H7 (cell line): ENCODE measurements around the gene MLANA. TPM values are rescaled to one million over a fixed set of nuclear protein-coding genes. Genes with fewer than 3 reads are reported as not detected.
"Not testable (repeated sequence)": the region's sequence is repeated elsewhere in the genome, so short reads cannot be mapped to it uniquely, and the experiment has no call there.

ENCODE experiments used
- DNase-seq: peaks from one replicate; pipeline ENCODE4 v3.0.0; 2012
- H3K27me3 ChIP-seq: 2 replicates; pipeline ENCODE4 v1.6.0; 2011; ENCODE audit warnings: mild to moderate bottlenecking, low read length; ENCODE audit not compliant: control insufficient read depth, insufficient read depth
- H3K36me3 ChIP-seq: replicated peaks from 2 replicates; pipeline ENCODE4 v1.5.1; 2011; ENCODE audit warnings: low read length; ENCODE audit not compliant: control insufficient read depth, insufficient read depth
- H3K4me3 ChIP-seq: 2 replicates; pipeline ENCODE4 v1.5.1; 2011; ENCODE audit warnings: low read depth, mild to moderate bottlenecking, control low read depth, low read length, moderate library complexity; ENCODE audit not compliant: insufficient read depth
- total RNA-seq: library from RNA; depleted of rRNA; stranded (reverse); fragments of >200 nt; shearing (Covaris generic); gene quantifications from 2 replicates; pipeline ENCODE4 v1.2.3, GENCODE V29; 2014

The MLANA gene
- total RNA-seq, 1 experiment from 2014 or later = not detected

DNA sequence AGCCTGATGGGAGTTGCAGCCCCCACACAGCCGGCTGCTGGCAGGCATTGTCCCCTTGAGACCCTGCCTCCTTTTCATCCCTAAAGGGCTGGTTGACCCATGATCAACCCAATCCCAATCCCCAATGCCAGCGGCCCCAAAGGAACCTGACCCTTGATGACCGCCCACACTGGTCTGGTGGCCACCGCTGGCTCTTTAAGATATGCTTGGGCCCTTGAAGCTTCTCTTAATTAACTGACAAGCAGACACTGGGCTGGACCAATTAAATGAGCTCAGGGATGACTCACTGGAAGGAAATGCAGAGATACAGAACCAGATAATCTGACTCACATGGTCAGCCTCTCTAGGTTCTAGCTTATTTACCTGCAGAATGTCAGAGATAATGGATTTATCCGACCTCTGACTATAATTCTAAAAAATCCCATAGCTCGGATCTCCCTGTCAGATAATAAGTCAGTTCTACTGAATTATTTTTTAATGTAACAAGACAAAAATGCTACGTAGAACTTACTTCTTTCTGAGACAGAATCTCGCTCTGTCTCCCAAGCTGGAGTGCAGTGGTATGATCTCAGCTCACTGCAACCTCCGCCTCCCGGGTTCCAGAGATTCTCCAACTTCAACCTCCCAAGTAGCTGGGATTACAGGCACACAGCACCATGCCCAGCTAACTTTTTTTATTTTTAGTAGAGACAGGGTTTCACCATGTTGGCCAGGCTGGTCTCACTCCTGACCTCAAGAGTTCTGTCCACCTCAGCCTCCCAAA is 11.1 kb upstream of the MLANA start:
- no peak overlapping the region for H3K4me3 ChIP-seq
- no peaks in the 10 kb centered on the region for H3K27me3 ChIP-seq
- no peaks in the 10 kb centered on the region for H3K36me3 ChIP-seq
- no peak for DNase-seq

DNA sequence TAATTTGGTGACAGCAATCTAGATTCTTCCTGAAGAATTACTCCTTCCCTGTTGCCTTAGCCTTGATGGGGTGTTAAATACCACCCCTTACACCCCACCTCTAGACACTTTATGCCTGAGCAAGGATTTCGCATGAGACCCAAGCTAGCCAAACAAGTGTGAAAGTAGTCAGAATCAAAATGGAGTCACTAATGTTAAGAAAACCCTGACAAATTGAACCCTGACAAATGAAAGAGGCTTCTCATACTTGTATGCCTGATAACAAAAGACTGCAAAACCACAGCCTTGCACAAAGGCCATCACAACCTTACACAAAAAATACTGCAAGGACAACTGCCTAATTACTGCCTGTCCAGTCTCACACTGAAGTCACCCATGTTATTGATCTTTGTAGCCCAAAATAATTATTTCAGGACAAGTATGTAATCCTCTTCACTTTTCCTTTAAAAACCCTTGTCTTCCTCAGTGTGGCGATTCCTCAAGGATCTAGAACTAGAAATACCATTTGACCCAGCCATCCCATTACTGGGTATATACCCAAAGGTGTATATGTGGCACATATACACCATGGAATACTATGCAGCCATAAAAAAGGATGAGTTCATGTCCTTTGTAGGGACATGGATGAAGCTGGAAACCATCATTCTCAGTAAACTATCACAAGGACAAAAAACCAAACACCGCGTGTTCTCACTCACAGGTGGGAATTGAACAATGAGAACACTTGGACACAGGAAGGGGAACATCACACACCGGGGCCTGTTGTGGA is 8.3 kb upstream of the MLANA start:
- H3K36me3 ChIP-seq, DNase-seq, H3K4me3 ChIP-seq, H3K27me3 ChIP-seq: not testable (repeated sequence)

DNA sequence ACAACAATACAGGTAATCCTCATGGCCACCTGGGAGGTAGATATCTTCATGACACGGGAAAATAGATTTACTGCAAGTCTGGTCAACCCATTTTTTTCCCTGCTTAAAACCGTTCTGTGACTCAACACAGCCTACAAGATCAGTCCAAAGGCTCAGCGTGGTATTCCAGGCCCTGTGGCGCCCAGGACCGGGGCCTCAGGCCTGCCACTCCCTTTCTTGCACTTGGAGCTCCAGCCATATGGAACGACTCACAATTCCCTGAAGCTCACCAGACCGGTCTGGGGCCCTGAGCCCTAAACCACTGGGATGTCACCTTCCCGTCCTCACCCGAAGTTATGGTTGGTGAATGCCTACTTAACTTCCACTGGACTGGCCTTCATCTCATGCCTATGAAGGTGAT is 6.5 kb upstream of the MLANA start:
- DNase-seq = no peak
- Histone ChIP-seq H3K27me3 (no peaks in the 10 kb centered on the region), H3K4me3 (no peak overlapping the region), H3K36me3 (no peaks in the 10 kb centered on the region)

DNA sequence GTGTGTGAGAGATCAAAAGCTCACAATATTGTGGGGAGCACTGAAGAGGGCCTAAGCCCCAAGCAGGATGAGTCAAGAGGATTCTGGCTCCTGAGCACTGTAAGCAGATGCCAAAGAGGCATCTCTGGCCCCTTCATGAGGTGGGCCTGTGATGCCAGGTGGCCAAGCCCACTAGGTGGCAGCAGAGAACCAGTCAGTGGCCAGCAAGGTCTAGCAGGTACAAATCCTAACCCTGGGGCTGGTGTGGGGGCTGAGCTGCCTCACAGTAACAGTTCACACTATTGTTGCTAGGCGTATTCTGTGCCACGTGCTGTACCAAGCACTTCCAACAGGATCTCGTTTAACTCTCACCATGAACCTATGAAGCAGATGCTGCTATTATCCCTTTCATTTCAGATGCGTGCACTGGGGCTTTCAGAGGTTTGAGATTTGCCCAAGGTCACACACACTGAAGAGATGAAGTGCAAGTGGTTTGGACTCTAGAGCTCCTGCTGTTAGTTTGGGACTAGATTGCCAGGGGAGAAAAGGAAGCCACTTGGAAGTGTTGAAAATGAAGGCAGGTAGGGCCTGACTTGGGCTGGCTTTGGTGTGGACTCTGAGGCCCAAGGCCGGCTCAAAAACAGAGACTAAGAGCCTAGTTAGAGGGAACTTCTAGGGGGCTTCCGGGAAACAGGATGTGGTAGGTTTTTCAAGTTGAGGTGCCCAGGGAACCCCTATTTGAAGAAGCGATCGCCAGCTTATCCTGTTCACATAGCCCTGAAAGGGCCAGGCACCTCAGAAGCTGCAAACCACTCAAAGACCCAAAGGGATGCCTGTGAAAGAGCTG is 4.4 kb upstream of the MLANA start:
- H3K36me3 ChIP-seq = no peaks in the 10 kb centered on the region
- no peak overlapping the region for H3K4me3 ChIP-seq
- peak; percentile 85 for DNase-seq
- H3K27me3 ChIP-seq = no peaks in the 10 kb centered on the region

DNA sequence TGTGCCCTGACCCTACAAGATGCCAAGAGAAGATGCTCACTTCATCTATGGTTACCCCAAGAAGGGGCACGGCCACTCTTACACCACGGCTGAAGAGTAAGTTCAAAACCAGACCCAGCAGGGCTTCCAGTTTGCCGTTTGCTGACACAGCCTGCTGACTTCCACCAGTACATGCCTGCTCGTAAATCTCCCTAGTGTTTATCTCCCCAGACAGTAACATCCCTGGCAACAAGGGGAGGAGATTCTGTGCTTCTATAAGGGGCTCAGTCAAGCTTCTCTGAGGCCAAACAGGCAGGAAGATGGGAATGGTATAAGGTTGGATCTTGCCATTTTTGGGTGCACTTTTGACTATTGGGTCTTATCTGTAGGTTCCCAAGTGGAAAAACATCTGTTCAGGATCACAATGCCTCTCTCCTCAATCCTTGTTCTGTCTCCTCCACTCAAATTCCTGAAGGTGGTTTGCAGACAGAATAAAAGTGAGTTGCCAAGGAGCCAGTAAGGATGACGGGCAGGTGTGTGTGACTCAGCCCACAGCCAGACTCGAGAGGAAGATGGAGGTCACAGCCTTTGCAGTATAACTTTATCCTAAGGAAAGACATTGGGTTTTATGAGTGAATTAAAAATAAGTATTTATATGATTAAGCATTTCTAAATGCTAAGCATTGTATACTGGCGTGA is 1.9 kb downstream of the MLANA start:
- Histone ChIP-seq H3K27me3 (no peaks in the 10 kb centered on the region), H3K36me3 (no peaks in the 10 kb centered on the region), H3K4me3 (no peak overlapping the region)
- no peak for DNase-seq

DNA sequence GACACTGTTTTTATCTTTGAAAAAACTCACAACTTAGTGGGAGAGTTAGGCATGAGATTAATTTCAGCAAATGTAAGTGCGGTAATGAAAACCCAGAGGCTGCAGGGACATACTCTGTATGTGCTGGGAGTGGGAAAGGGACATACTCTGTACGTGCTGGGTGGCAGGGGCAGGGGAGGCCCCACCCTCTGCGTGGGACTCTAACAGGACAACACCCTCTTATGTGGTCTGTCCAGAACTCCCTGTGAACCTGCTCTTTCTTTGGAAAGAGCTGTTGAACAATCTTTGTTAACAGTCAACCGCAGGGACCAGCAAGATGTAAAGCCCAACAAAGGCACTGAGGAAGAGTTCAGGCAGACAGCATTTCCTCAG is 2.4 kb downstream of the MLANA start:
- Histone ChIP-seq H3K27me3 (no peaks in the 10 kb centered on the region), H3K4me3 (no peak overlapping the region), H3K36me3 (no peaks in the 10 kb centered on the region)
- no peak for DNase-seq

DNA sequence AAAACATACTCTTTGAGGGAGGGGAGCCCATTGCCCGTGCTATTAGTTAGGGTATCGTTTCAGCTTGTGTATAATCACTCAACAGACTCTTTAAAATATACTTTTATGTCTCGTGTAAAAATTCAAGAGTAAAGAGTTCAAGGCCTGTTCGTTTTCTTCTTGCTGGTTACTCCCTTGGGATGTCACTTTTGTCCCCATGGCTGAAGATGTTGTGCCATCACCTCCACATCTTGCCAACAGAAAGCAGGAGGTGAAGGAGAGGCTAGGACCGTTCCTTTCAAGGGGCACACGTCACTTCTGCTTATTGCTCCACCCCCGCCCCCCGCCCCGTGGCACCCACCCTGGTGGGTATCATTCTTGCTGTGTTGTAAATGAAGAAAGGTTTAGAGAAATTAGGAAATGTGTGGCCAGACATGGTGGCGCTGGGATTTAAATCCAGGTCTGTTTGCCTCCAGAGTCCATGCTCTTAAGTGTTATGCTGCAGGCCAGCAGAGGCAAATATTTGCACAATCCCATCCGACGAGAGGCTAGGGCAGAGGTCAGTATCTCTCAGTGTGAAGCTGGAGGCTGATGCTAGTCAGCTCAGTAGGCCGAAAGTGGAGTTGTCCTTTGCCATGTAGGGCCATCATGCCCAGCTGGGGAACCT is 3.0 kb downstream of the MLANA start:
- Histone ChIP-seq H3K27me3 (no peaks in the 10 kb centered on the region), H3K4me3 (no peak overlapping the region), H3K36me3 (no peaks in the 10 kb centered on the region)
- no peak for DNase-seq

DNA sequence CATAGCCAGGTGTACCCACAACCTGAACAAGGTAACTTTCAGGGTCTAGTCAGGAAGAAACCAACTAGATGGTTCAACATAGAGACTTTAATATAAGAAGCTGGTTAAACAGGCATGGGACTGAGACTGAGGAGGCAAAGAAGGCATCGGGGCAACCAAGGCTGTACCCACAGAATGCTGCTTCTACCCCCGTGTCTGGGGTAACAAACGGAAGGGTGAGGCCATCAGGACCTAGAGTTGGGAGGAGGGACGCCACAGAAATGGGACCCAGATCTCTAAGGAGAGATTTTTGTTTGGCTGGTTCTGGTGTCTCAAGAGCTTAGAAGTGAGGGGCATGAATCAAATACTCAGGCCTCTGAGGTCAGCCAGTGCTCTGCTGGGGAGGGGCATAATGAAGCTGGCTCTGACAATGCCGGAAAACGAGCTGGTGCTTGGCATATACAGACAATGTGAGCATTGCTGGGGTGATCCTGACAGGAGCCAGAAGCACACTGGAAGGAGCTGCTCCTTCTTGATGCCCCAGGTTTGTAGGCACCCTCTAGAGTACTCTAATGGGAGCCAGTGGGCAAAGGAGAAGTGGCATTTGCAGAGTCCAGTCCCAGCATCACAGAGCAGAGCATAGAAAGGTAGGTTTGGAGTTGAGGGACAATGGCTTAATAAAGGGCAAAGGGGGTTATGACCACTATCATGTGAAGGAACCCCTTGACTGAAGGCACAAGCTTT is 3.7 kb downstream of the MLANA start:
- H3K4me3 ChIP-seq = no peak overlapping the region
- H3K36me3 ChIP-seq = no peaks in the 10 kb centered on the region
- no peaks in the 10 kb centered on the region for H3K27me3 ChIP-seq
- no peak for DNase-seq

DNA sequence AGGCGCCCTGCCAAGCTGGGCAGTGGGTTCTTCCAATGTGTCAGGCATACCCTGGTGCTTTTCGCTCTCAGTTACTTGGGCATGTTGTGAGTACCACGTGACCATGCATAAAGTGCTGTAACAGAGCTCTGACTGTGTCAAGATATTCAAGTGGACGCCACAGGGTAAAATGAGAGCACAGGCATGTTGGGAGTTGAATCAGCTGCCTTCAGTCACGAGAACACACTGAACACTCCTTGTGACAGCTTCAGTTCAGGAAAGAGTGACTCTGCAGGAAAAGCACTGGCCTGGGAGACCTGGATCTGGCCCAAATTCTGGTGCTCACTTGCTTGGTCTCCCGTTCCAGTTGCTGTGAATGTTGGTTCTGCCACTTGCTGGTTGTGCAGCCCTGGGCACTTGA is 5.1 kb downstream of the MLANA start:
- H3K36me3 ChIP-seq = no peaks in the 10 kb centered on the region
- H3K4me3 ChIP-seq = no peak overlapping the region
- DNase-seq = no peak
- no peaks in the 10 kb centered on the region for H3K27me3 ChIP-seq

DNA sequence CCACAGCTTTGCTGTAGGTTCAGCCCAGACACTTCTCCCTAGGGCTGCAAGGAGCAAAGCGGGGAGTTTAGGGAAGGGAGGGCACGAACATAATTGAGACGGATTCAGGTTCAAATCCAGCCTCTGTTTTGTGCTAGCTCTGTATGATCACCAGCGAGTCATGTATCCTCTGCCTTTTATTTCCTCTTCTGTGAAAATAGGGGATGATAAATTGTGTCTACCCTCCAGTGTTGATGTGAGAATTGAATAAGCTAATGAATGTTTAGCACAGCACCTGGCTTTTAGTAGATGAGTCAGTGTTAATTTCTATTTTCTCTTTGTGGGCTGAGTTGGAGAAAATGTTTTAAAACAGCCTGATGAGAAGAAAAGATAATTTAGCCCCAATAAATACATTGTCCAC is 6.2 kb downstream of the MLANA start:
- H3K4me3 ChIP-seq = no peak overlapping the region
- DNase-seq = no peak
- H3K27me3 ChIP-seq = no peaks in the 10 kb centered on the region
- H3K36me3 ChIP-seq = no peaks in the 10 kb centered on the region

DNA sequence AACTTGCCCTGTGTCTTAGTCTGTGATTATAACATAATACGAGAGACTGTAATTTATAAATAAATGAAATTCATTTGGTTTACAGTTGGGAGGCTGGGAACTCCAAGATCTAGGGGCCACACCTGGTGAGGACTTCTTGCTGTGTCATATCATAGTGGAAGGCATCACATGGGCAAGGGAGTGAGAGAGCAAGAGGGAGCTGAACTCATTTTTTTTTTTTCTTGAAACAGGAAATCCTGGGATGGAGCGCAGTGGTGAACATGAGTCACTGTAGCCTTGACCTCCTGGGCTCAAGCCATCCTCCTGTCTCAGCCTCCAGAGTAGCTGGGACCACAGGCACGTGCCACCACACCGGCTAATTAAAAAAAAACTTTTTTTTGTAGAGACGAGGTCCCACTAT is 7.2 kb downstream of the MLANA start:
- no peak for DNase-seq
- no peaks in the 10 kb centered on the region for H3K27me3 ChIP-seq
- no peaks in the 10 kb centered on the region for H3K36me3 ChIP-seq
- no peak overlapping the region for H3K4me3 ChIP-seq

DNA sequence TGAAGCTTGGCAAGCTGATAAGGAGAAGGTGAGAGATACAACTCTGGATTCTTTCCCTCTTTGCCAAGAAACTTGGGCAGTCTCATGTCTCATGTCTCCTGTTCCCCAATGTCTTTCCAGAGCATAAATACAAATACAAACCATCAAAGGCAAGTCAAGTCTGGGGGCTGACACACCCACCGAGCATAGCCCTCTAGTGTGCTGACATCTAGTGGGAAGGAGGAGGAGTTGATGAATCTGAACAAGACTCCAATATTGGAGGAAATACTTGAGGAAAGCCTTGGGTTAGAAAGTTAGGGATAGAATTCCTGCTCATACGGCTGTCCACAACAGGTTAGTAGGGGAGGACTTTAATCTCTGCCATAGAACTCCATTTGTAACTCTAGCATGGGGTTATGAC is 8.6 kb downstream of the MLANA start:
- Histone ChIP-seq H3K36me3 (no peaks in the 10 kb centered on the region), H3K27me3 (no peaks in the 10 kb centered on the region), H3K4me3 (no peak overlapping the region)
- DNase-seq = peak; percentile 56

DNA sequence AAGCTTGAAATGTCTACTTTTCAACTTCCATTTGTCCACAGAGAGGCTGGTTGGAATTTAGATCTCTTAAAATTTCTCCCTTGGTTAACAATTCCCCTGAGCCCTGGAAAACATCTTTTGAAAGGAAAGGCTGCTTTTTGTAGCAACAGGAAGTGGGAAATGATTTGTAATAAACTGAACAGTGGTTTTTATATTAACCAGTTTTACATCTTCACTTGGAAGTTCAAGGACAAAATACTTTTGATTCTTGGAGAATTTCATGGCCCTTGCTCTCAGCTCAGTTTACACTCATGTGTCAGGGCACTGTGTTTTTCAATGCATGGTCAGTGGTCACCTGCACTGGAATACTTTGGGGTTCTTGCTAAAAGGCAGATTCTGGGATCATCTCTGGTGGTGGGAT is 9.9 kb downstream of the MLANA start:
- DNase-seq = no peak

More for the DNA sequence above, 9.9 kb downstream of the MLANA start:
- no peak overlapping the region for H3K4me3 ChIP-seq
- no peaks in the 10 kb centered on the region for H3K27me3 ChIP-seq
- H3K36me3 ChIP-seq = no peaks in the 10 kb centered on the region
